GM18508 (cell line): Measurements from ENCODE around the gene KCNJ6.
"Not testable (repeated sequence)": the region's sequence is repeated elsewhere in the genome, so short reads cannot be mapped to it uniquely, and the experiment has no call there.

Source experiments
- ATAC-seq: cut with Tn5 transposase; IDR thresholded peaks from one replicate; pipeline ENCODE4 v1.9.1; 2021; ENCODE audit warnings: moderate number of reproducible peaks; ENCODE audit not compliant: insufficient read depth, unreplicated experiment

The KCNJ6 gene

GRCh38 chr21:37688952-37689659, 227.2 kb downstream of the KCNJ6 start:
- no peak for ATAC-seq

- no peak for ATAC-seq
Measured at GRCh38 chr21:37686991-37687810, 229.1 kb downstream of the KCNJ6 start.

GRCh38 chr21:37684547-37684946, 231.7 kb downstream of the KCNJ6 start:
- ATAC-seq: no peak

- ATAC-seq: no peak
Measured at GRCh38 chr21:37684115-37684493, 232.2 kb downstream of the KCNJ6 start.

- no peak for ATAC-seq
Measured at GRCh38 chr21:37683396-37684114, 232.7 kb downstream of the KCNJ6 start.

- no peak for ATAC-seq
Measured at GRCh38 chr21:37682966-37683365, 233.3 kb downstream of the KCNJ6 start.

DNA sequence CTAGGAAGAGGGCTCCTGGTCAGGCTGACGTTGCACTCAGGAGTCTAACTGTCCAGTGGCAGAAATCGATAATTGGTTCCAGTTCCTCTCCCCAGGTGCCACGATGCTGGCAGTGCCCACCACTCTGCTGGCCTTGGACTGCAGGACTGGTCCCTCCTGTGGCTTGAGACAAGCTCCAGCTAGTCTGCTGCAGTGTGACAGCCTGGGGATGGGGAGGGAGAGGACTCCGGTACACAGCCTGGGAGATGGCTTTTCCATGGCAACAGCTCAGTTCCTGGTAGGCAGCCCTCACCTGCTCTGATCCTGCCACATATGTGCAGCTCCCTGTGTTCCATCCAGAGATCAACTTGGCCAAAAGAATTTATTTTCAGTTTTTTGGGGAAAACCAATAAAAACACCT, 239.3 kb downstream of the KCNJ6 start:
- ATAC-seq: no peak

DNA sequence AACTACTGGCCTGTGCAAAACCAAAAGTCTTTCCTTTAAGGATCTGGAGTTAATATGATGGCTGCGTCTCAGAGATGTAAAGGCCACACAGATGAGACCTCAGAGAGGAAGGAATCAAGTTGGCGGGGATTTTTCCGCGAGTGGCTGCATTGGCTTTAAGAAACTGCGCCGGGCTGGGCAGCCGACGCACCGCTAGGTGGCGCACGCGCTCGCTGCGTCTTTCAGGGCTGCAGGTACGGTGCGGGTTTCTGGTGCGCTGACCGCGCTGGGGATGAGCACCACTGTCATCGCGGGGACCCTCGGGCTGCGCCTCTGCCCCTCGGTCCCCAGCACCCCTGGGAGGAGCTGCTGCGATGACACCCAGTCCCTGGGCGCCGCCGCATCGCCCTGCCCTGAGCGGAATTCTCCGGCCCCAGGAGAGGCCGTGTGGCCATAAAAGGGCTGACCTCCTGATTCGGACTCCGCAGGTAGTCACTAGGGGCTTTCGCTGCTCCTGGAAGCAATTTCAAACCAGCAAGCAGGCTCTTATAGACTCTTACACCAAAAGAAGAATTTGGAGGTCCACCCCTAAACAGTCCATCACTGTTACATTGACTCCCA, 241.0 kb downstream of the KCNJ6 start:
- ATAC-seq: no peak

- no peak for ATAC-seq
Measured at GRCh38 chr21:37673801-37674575, 242.3 kb downstream of the KCNJ6 start.

DNA sequence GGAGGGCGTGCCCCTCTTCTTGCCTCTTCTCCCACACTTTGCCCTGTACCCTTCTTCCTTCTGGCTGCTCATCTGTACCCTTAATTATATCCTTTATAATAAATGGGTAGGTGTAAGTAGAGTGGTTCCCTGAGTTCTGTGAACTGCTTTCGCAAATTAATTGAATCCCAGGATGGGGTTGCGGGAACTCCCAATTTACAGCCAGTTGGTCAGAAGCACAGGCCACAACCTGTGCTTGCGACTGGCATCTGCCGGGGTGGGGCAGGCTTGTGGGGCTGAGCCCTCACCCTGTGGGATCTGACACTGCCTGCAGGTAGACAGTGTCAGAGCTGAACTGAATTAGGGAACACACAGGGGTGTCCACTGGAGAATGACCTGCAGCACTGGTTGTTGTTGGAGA, 244.9 kb downstream of the KCNJ6 start:
- no peak for ATAC-seq

- ATAC-seq: no peak
Measured at GRCh38 chr21:37670883-37671282, 245.4 kb downstream of the KCNJ6 start.

GRCh38 chr21:37669249-37669648, 247.0 kb downstream of the KCNJ6 start:
- ATAC-seq: no peak

DNA sequence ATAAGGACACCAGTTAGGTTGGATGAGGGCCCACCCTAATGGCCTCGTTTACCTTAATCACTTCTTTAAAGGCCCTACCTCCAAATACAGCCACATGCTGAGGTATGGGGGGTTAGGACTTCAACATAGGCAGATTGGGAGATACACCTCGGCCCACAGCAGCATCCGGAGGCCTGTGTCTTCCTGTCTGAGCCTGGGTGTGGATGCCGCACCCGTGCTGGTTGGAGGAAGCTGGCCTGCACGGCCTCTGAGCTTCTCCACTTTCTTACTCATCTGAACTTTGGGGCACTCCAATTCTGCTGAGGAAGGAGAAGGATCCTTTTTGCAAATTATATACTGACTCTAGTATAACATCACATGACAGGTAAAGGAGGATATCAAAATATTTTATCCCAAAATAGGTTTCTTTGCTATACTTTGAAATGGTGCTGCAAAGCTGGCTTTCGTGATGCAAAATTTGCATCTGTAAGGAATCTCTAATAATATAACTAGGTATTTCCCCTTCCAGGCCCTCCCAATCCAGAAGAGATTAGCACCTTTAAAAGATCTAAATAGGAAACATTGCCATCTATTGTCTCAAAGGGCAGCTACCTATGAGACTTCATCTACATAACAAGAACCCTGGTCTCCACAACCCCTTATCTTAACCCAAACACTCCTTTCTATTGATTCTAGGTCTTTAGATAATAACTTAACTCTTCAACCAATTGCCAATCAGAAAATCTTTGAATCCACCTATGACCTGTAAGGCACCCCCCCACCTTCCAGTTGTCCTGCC, 247.6 kb downstream of the KCNJ6 start:
- no peak for ATAC-seq

- ATAC-seq: no peak
Measured at GRCh38 chr21:37667380-37667779, 248.9 kb downstream of the KCNJ6 start.

DNA sequence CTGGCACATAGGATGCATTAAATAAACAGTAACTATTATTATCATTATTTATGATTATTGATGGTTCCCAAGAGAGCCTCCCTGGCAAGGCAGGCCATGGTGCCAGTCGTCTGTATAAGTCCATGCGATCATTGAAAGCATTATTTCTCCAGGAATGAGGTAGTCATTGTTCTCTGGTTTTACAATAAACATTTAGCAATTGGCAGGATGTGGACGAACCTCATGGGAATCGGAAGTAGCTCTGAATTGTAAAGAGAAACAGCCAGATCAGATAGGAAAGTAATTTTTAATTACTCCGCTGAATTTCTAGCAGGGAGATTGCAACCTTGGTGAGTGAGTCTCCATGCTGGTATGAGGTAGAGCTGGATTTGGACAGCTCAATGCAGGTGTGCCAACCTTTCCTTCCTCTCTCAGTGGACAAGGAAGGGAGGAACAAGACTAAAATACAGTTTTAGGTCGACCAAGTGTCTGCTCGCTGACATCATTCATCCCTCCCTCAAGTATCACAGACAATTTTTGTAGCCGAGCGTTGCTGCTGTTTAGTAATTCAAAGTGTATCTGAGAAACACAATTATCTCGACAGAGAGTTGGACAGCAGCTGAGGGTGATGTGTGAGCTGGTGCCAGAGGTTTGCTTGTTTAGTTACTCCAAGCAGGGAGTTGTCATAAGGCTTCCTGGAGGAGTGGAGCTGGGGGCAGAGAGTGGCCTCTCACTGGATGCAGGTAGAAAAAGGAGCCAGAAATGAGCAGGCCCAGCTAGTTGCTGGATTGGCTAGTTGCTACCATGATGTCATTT, 250.8 kb downstream of the KCNJ6 start:
- no peak for ATAC-seq

DNA sequence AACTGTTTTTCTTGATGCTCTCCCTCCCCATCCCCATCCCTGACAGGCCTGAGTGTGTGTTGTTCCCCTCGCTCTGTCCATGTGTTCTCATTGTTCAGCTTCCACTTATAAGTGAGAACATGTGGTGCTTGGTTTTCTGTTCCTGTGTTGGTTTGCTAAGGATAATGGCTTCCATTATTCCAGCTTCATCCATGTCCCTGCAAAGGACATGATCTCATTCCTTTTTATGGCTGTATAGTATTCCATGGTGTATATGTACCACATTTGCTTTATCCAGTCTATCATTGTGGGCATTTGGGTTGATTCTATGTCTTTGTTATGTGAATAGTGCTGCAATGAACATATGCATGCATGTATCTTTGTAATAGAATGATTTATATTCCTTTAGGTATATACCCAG, 254.0 kb downstream of the KCNJ6 start:
- ATAC-seq: not testable (repeated sequence)

GRCh38 chr21:37660709-37661108, 255.5 kb downstream of the KCNJ6 start:
- ATAC-seq: no peak

- no peak for ATAC-seq
Measured at GRCh38 chr21:37659874-37660273, 256.4 kb downstream of the KCNJ6 start.
